H1 (cell line): ENCODE results near the gene TIGD6. TPM values are rescaled to one million over a fixed set of nuclear protein-coding genes. Genes with fewer than 3 reads are reported as not detected.

Experiments
- CTCF ChIA-PET: fragments of 300-600 bp; sonication (Branson Sonifier 250); formaldehyde crosslinking; loops from one replicate; lab custom pipeline; 2021; ENCODE audit not compliant: partially characterized antibody; lab: Charles Lee
- POLR2A ChIA-PET: fragments of 300-600 bp; sonication (Branson Sonifier 250); formaldehyde crosslinking; loops from one replicate; lab custom pipeline; 2021; ENCODE audit warnings: inconsistent platforms; ENCODE audit not compliant: partially characterized antibody; lab: Charles Lee
- DNase-seq, 2 experiments: peaks; one replicate each; pipeline versions ENCODE4 v3.0.0 to v3.0.0-alpha.2; 2010 to 2022; ENCODE audit warnings: low spot score in 2 of 2, low read depth in 1 of 2, mixed read lengths in 1 of 2
- FAIRE-seq: peaks from 2 replicates; lab custom pipeline; 2011; peaks lifted over from hg19 to GRCh38; lab: Jason Lieb, UNC
- H2AFZ ChIP-seq: 2 replicates; pipeline ENCODE4 v1.8.1; 2012; ENCODE audit warnings: low read length, inconsistent platforms
- H2AK5ac ChIP-seq: 2 replicates; pipeline ENCODE4 v1.6.1; 2013; ENCODE audit warnings: low read depth, low read length
- H2BK120ac ChIP-seq: replicated peaks from 2 replicates; pipeline ENCODE3; 2013; ENCODE audit warnings: low read depth, low read length, inconsistent platforms
- H2BK12ac ChIP-seq: 2 replicates; pipeline ENCODE4 v1.6.1; 2013; ENCODE audit warnings: low read depth, low read length
- H2BK15ac ChIP-seq: 2 replicates; pipeline ENCODE4 v1.6.1; 2013; ENCODE audit warnings: low read length
- H2BK20ac ChIP-seq: 2 replicates; pipeline ENCODE4 v1.6.1; 2013; ENCODE audit warnings: low read length
- H2BK5ac ChIP-seq: 2 replicates; pipeline ENCODE4 v1.6.1; 2013; ENCODE audit warnings: low read depth, low read length
- H3K14ac ChIP-seq: 2 replicates; pipeline ENCODE4 v1.6.1; 2013; ENCODE audit warnings: inconsistent platforms; ENCODE audit not compliant: insufficient read length
- H3K18ac ChIP-seq: 2 replicates; pipeline ENCODE4 v1.6.1; 2013; ENCODE audit warnings: low read length; ENCODE audit errors: extremely low read depth
- H3K23ac ChIP-seq: 2 replicates; pipeline ENCODE4 v1.6.1; 2013; ENCODE audit warnings: inconsistent platforms; ENCODE audit not compliant: insufficient read length
- H3K23me2 ChIP-seq: 2 replicates; pipeline ENCODE4 v1.6.1; 2013; ENCODE audit warnings: low read depth, low read length
- H3K27ac ChIP-seq: 2 replicates; pipeline ENCODE4 v1.6.1; 2011; ENCODE audit warnings: low read depth, low read length, inconsistent platforms
- H3K27me3 ChIP-seq, 4 experiments: replicated peaks in 1 of 4; 1 replicate in 1 of 4; 2 replicates in 3 of 4; pipeline versions ENCODE4 v1.6.1 to v1.8.1; 2011 to 2013; ENCODE audit warnings: low read length in 3 of 4, mild to moderate bottlenecking in 3 of 4, inconsistent platforms in 2 of 4, mixed read lengths in 2 of 4, moderate library complexity in 1 of 4; ENCODE audit not compliant: control insufficient read depth in 3 of 4, insufficient read depth in 3 of 4; ENCODE audit errors: extremely low read depth in 1 of 4
- H3K36me3 ChIP-seq, 4 experiments: 2 replicates each; pipeline versions ENCODE4 v1.6.1 to v1.8.1; 2011 to 2013; ENCODE audit warnings: mild to moderate bottlenecking in 4 of 4, low read length in 3 of 4, moderate library complexity in 2 of 4, control low read depth in 1 of 4, inconsistent platforms in 1 of 4; ENCODE audit not compliant: insufficient read depth in 4 of 4, control insufficient read depth in 2 of 4
- H3K4ac ChIP-seq: replicated peaks from 2 replicates; pipeline ENCODE3; 2013; ENCODE audit warnings: low read length, low read depth, mixed read lengths, inconsistent platforms; ENCODE audit not compliant: insufficient read length
- H3K4me1 ChIP-seq, 4 experiments: replicated peaks in 1 of 4; 1 replicate in 1 of 4; 2 replicates in 3 of 4; pipeline versions ENCODE4 v1.6.1 to v1.8.1; 2011 to 2013; ENCODE audit warnings: low read length in 3 of 4, inconsistent platforms in 2 of 4, mixed read lengths in 1 of 4; ENCODE audit not compliant: insufficient read depth in 4 of 4, control insufficient read depth in 3 of 4
- H3K4me2 ChIP-seq, 2 experiments: 2 replicates each; pipeline versions ENCODE4 v1.6.1 to v1.8.1; 2011 to 2013; ENCODE audit warnings: low read depth in 2 of 2, low read length in 2 of 2, control low read depth in 1 of 2, inconsistent platforms in 1 of 2, mild to moderate bottlenecking in 1 of 2; ENCODE audit not compliant: insufficient read depth in 1 of 2
- H3K4me3 ChIP-seq, 4 experiments: fragments of 200-600, 300-600 bp in 1 of 4; sonication (generic), shearing (Covaris generic), sonication (Bioruptor Twin) in 1 of 4; 2 replicates each; pipeline versions ENCODE4 v1.5.1 to v1.8.1; 2011 to 2016; ENCODE audit warnings: low read length in 4 of 4, low read depth in 3 of 4, control low read depth in 2 of 4, inconsistent platforms in 2 of 4, mild to moderate bottlenecking in 2 of 4, mixed read lengths in 1 of 4, moderate library complexity in 1 of 4; ENCODE audit not compliant: insufficient read depth in 2 of 4; ENCODE audit errors: extremely low read depth in 1 of 4
- H3K56ac ChIP-seq: replicated peaks from 2 replicates; pipeline ENCODE3; 2013; ENCODE audit warnings: low read depth, mild to moderate bottlenecking, mixed read lengths, low read length, inconsistent platforms; ENCODE audit not compliant: insufficient read length
- H3K79me1 ChIP-seq: 2 replicates; pipeline ENCODE4 v1.6.1; 2013; ENCODE audit warnings: low read depth, low read length, control low read depth
- H3K79me2 ChIP-seq, 2 experiments: 2 replicates each; pipeline versions ENCODE4 v1.6.1 to v1.8.1; 2012 to 2013; ENCODE audit warnings: low read length in 2 of 2, mild to moderate bottlenecking in 2 of 2, inconsistent platforms in 1 of 2; ENCODE audit not compliant: insufficient read depth in 2 of 2, control insufficient read depth in 1 of 2
- H3K9ac ChIP-seq, 4 experiments: replicated peaks in 1 of 4; 1 replicate in 1 of 4; 2 replicates in 3 of 4; pipeline versions ENCODE4 v1.6.1 to v1.8.1; 2011 to 2013; ENCODE audit warnings: low read depth in 3 of 4, low read length in 3 of 4, control low read depth in 2 of 4, mild to moderate bottlenecking in 2 of 4, moderate library complexity in 2 of 4, inconsistent platforms in 1 of 4; ENCODE audit errors: extremely low read depth in 1 of 4
- H3K9me3 ChIP-seq, 2 experiments: 2 replicates each; pipeline versions ENCODE4 v1.6.1 to v1.8.1; 2012 to 2013; ENCODE audit warnings: mild to moderate bottlenecking in 2 of 2, moderate library complexity in 2 of 2, control low read depth in 1 of 2, inconsistent platforms in 1 of 2, low read depth in 1 of 2, low read length in 1 of 2, mixed read lengths in 1 of 2; ENCODE audit not compliant: insufficient read depth in 2 of 2
- H4K20me1 ChIP-seq, 2 experiments: replicated peaks in 1 of 2; 2 replicates each; pipeline versions ENCODE3 to v1.8.1; 2011 to 2013; ENCODE audit warnings: inconsistent platforms in 2 of 2, low read length in 2 of 2, mild to moderate bottlenecking in 1 of 2; ENCODE audit not compliant: insufficient read depth in 2 of 2, control insufficient read depth in 1 of 2
- H4K5ac ChIP-seq: 2 replicates; pipeline ENCODE4 v1.6.1; 2013; ENCODE audit warnings: low read length, low read depth, mixed read lengths, inconsistent platforms; ENCODE audit not compliant: insufficient read length
- H4K8ac ChIP-seq: 2 replicates; pipeline ENCODE4 v1.8.0; 2013; ENCODE audit warnings: mild to moderate bottlenecking, moderate library complexity, low read length, inconsistent platforms; ENCODE audit not compliant: insufficient read depth; ENCODE audit errors: extremely low read depth
- H4K91ac ChIP-seq: replicated peaks from 2 replicates; pipeline ENCODE3; 2013; ENCODE audit warnings: low read length, mixed read lengths, inconsistent platforms; ENCODE audit not compliant: insufficient read length
- CTBP2 ChIP-seq: IDR thresholded peaks from 2 replicates; pipeline ENCODE4 v1.7.0; 2011; ENCODE audit warnings: borderline replicate concordance, mild to moderate bottlenecking, moderate library complexity, mixed read lengths, low read length; ENCODE audit not compliant: insufficient read depth, insufficient read length
- EGR1 ChIP-seq: IDR thresholded peaks from 2 replicates; pipeline ENCODE4 v1.6.1; 2011; ENCODE audit warnings: low read depth, low read length, borderline replicate concordance
- GTF2F1 ChIP-seq: IDR thresholded peaks from 2 replicates; pipeline ENCODE4 v1.6.1; 2012; ENCODE audit warnings: low read depth, low read length, improper control_type of control experiment, borderline replicate concordance
- MAFK ChIP-seq: IDR thresholded peaks from 2 replicates; pipeline ENCODE4 v1.6.1; 2012; ENCODE audit warnings: low read depth, mild to moderate bottlenecking, improper control_type of control experiment, low read length
- NANOG ChIP-seq: IDR thresholded peaks from 2 replicates; pipeline ENCODE4 v1.6.1; 2011; ENCODE audit warnings: low read length, low read depth, mild to moderate bottlenecking, inconsistent platforms; ENCODE audit not compliant: insufficient read depth, poor library complexity, severe bottlenecking
- POU5F1 ChIP-seq: IDR thresholded peaks from 2 replicates; pipeline ENCODE4 v1.6.1; 2011; ENCODE audit warnings: low read depth, mild to moderate bottlenecking, low read length, moderate library complexity
- RAD21 ChIP-seq, 2 experiments: IDR thresholded peaks in 1 of 2; conservative IDR thresholded peaks in 1 of 2; 2 replicates each; pipeline ENCODE4 v1.6.1; 2011; ENCODE audit warnings: low read depth in 2 of 2, low read length in 2 of 2, improper control_type of control experiment in 1 of 2, inconsistent platforms in 1 of 2, mild to moderate bottlenecking in 1 of 2, moderate library complexity in 1 of 2
- RBBP5 ChIP-seq: IDR thresholded peaks from 2 replicates; pipeline ENCODE4 v1.7.1; 2012; ENCODE audit warnings: low read depth, mild to moderate bottlenecking, inconsistent platforms, low read length, moderate library complexity, borderline replicate concordance
- RXRA ChIP-seq: IDR thresholded peaks from 2 replicates; pipeline ENCODE4 v1.6.1; 2011; ENCODE audit warnings: low read depth, mild to moderate bottlenecking, low read length, moderate library complexity; ENCODE audit not compliant: insufficient read depth
- SP4 ChIP-seq: IDR thresholded peaks from 2 replicates; pipeline ENCODE4 v1.6.1; 2012; ENCODE audit warnings: low read length, inconsistent platforms
- SRF ChIP-seq: IDR thresholded peaks from 2 replicates; pipeline ENCODE4 v1.6.1; 2011; ENCODE audit warnings: mild to moderate bottlenecking, low read depth, low read length, moderate library complexity
- TEAD4 ChIP-seq: IDR thresholded peaks from 2 replicates; pipeline ENCODE4 v1.6.1; 2012; ENCODE audit warnings: low read depth, low read length, inconsistent platforms, mixed read lengths
- WGBS, 2 experiments: shearing (Covaris generic) in 1 of 2; methylation state at CpG; one replicate each; pipeline versions ENCODE4 v1.1.6 to v1.1.7; 2013 to 2015; ENCODE audit warnings: low lambda C conversion rate in 2 of 2, mixed read lengths in 2 of 2, inconsistent platforms in 1 of 2, low coverage in 1 of 2, missing lambda C conversion rate in 1 of 2; ENCODE audit not compliant: insufficient replicate concordance in 2 of 2, insufficient coverage in 1 of 2, insufficient read length in 1 of 2; ENCODE audit errors: extremely low coverage in 1 of 2, missing lambda C conversion rate in 1 of 2; 5-methylcytosine and 5-hydroxymethylcytosine counted together
- polyA plus RNA-seq, 7 experiments: library from polyadenylated mRNA; depleted of rRNA in 3 of 7; stranded (reverse) in 5 of 7; unstranded in 2 of 7; fragments of >200 nt in 5 of 7; fragments of 200-250 nt in 2 of 7; gene quantifications; 1 replicate in 5 of 7; 2 replicates in 1 of 7; 4 replicates in 1 of 7; pipeline versions ENCODE4 v1.2.1 to v1.2.3, GENCODE V29; 2011 to 2013; ENCODE audit warnings: missing spikeins in 2 of 7, mixed read lengths in 2 of 7
- total RNA-seq: library from RNA; stranded (reverse); fragmentation: NEBNext Ultra II Directional; extraction: Animal tissue kit (Norgen Biotek cat#: 25700); gene quantifications from 2 replicates; pipeline ENCODE4 v1.2.1, GENCODE V29; 2021

TIGD6 gene
- total and polyA plus RNA-seq, 2 of the 8 experiments (the other 6 are each of a cell fraction or from before 2014, with no cell fraction given): 1.3 to 2.4 TPM

DNA sequence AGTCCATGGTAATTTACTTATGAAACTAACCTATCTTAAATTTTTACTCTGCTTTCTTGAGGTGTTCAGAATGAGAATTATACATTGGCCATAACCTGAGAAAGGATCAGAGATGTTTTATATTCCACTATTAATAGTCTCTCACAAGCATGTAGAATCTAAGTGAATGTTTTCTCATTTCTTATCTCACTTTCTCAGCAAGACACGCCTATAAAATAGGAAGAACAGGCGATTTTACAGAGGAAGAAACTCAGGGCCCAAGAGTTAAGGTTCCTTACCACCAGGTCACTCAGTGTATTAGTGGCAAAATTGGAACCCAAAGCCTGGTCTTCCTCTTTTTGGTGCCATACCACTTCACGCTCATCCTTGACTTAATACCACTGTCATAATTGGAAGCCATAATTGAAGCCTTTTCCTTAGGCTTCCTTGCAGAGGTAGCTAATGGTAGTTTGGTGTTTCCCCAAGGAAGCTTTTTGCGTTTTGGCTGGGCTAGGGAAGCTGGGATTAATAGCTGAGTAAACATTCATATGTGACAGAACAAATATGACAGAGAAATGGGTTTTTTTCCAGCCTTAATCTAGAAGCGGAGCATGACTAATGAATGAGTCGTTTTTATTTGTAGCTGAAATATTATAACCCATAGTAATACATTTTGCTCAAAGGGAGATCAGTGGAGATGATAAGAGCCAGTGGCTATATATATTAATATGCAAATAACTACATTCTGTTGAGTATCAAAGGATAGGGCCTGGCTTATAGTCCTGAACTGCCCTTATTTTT, 17.0 kb upstream of the TIGD6 start:
- FAIRE-seq: no peak
- POLR2A ChIA-PET: interaction anchor here (1.1 kb wide), 1 partner anchor 9 kb away, joined by 4 read pairs; no protein-coding TSS in a partner anchor
- H3K36me3 ChIP-seq: peaks cover 4 to 75% (median 43%) of the 10 kb centered on the region in 4 experiments; a peak in 7 of 8 replicates
- no peak for TF ChIP-seq EGR1
- TF ChIP-seq SP4: no peak
- no peak for TF ChIP-seq CTBP2
- no peak for TF ChIP-seq POU5F1
- no peak for TF ChIP-seq RAD21 (IDR thresholded peaks at IDR 0.05 in 1 of 2, conservative IDR thresholded peaks at IDR 0.05 in 1 of 2; ENCODE audit: low read depth in 2 of 2, low read length in 2 of 2)
- TF ChIP-seq RBBP5: no peak
- TF ChIP-seq RXRA: no peak
- no peak for TF ChIP-seq NANOG
- no peak for TF ChIP-seq MAFK
- TF ChIP-seq SRF: no peak
- no peak for TF ChIP-seq GTF2F1
- no peak for TF ChIP-seq TEAD4

More for the DNA sequence above, 17.0 kb upstream of the TIGD6 start:
- H3K4me2 ChIP-seq: no peak overlapping the region
- WGBS, 2 experiments: 82% methylated on average over 6 of the region's 6 CpGs; no CpG with 5 or more reads in 1 of the 2 experiments
- H4K20me1 ChIP-seq: peaks cover 1 to 2% of the 10 kb centered on the region in 2 experiments
- H3K9me3 ChIP-seq: 0 out of 4 replicates have a peak, but pooled peaks cover 0 to 2% of the 10 kb centered on the region in 2 experiments
- H2BK5ac ChIP-seq: no peak overlapping the region
- no peak overlapping the region for H3K23ac ChIP-seq
- H4K91ac ChIP-seq: no peak overlapping the region
- H2AK5ac ChIP-seq: no peak overlapping the region
- no peak overlapping the region for H3K18ac ChIP-seq
- CTCF ChIA-PET: interaction anchor here (0.6 to 1.3 kb wide), 4 partner anchors 11 to 421 kb away, joined by 3 to 4 read pairs (median 3); no protein-coding TSS in a partner anchor
- H3K27ac ChIP-seq: no peak overlapping the region
- no peaks in the 10 kb centered on the region for H3K23me2 ChIP-seq
- H3K79me1 ChIP-seq: no peaks in the 10 kb centered on the region
- no peaks in the 10 kb centered on the region for H3K27me3 ChIP-seq
- no peak overlapping the region for H3K56ac ChIP-seq
- no peak overlapping the region for H2BK15ac ChIP-seq
- no peak overlapping the region for H3K9ac ChIP-seq
- no peak overlapping the region for H3K4ac ChIP-seq
- H2AFZ ChIP-seq: no peak overlapping the region
- no peak overlapping the region for H2BK20ac ChIP-seq
- no peaks in the 10 kb centered on the region for H3K4me1 ChIP-seq
- H3K14ac ChIP-seq: no peak overlapping the region
- H4K5ac ChIP-seq: no peak overlapping the region
- no peak overlapping the region for H4K8ac ChIP-seq
- H2BK120ac ChIP-seq: no peak overlapping the region
- no peak for DNase-seq
- H3K79me2 ChIP-seq: no peaks in the 10 kb centered on the region
- H3K4me3 ChIP-seq: no peak overlapping the region
- no peak overlapping the region for H2BK12ac ChIP-seq
